ENCODE measurements around the gene SEMA3E. TPM values are rescaled to one million over a fixed set of nuclear protein-coding genes. Genes with fewer than 3 reads are reported as not detected.

SEMA3E gene
- total RNA-seq, 4 donors from 2014 or later, result 22.1 to 42.6 (median 25.0) TPM

DNA sequence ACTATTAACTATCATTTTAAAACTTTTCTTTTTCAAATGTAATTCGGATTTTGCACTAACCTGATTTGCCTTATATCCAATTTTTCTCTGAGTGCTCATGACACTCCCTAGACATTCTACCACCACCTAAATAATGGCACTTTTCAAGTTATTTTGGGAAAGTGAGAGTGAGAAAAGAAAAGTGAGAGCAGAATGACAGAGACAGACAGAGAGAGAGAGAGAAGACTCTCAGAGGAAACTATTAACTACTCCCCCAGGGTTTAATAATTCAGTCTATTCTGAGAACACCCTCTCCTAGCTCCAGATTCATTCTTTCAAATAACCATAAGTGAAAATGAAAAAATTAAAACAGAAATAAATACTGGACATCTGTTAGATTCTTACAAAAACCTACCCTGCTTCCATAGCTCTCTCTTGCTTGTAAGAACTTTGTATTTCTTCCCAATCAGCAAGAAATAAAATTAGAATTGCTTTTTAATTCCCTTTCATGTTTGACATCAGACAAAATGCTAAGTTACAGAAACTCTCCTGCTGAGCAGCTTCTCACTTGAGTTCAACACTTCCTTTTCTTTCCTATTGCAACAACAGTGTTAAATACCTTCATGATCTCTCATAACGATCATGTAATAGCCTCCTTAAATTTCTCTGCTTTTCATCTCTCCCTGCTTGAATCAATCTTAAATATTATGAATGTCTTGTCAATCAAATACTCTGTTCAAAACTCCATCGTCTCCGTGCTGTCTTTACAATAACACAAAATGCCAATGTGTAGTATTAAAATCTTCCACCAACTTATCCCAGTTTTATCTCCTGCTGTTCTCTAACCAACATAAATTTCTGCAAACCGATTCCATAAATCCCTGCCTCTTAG is 191.7 kb downstream of the SEMA3E start:
- TF ChIP-seq, protein P1, sequence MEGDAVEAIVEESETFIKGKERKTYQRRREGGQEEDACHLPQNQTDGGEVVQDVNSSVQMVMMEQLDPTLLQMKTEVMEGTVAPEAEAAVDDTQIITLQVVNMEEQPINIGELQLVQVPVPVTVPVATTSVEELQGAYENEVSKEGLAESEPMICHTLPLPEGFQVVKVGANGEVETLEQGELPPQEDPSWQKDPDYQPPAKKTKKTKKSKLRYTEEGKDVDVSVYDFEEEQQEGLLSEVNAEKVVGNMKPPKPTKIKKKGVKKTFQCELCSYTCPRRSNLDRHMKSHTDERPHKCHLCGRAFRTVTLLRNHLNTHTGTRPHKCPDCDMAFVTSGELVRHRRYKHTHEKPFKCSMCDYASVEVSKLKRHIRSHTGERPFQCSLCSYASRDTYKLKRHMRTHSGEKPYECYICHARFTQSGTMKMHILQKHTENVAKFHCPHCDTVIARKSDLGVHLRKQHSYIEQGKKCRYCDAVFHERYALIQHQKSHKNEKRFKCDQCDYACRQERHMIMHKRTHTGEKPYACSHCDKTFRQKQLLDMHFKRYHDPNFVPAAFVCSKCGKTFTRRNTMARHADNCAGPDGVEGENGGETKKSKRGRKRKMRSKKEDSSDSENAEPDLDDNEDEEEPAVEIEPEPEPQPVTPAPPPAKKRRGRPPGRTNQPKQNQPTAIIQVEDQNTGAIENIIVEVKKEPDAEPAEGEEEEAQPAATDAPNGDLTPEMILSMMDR (IDR thresholded peaks at IDR 0.05), result no peak
- TF ChIP-seq POLR2A (IDR thresholded peaks at IDR 0.05), result no peak
- TF ChIP-seq POLR2AphosphoS5 (IDR thresholded peaks at IDR 0.05), result no peak
- TF ChIP-seq EP300 (IDR thresholded peaks at IDR 0.05), result no peak
- H3K27ac ChIP-seq, result no peak overlapping the region
- WGBS, 2 donors (ENCODE audit: low coverage in 1 of 2), result 43 to 51% methylated on average over 5 of the region's 5 CpGs
- ATAC-seq, result no peak
- H3K27me3 ChIP-seq, result no peaks in the 10 kb centered on the region
- no peaks in the 10 kb centered on the region for H3K36me3 ChIP-seq
- H3K4me3 ChIP-seq, result no peak overlapping the region
- H3K9me3 ChIP-seq, result no peaks in the 10 kb centered on the region
- no peaks in the 10 kb centered on the region for H3K4me1 ChIP-seq

DNA sequence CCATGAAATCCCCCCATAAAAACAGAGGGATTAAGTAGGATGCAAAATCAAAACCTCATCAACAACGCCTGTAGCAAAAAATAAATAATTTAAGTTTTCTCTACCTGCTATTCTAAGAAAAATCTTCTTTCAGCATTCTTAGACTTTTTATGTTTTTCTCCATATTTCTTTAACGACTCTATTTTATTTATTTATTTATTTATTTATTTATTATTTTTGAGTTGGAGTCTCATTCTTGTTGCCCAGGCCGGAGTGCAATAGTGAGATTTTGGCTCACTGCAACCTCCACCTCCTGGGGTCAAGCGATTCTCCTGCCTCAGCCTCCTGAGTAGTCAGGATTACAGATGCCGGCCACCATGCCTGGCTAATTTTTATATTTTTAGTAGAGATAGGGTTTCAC is 192.5 kb downstream of the SEMA3E start:
- Histone ChIP-seq H3K4me1 (no peaks in the 10 kb centered on the region), H3K9me3 (no peaks in the 10 kb centered on the region), H3K4me3 (no peak overlapping the region), H3K36me3 (no peaks in the 10 kb centered on the region), H3K27me3 (no peaks in the 10 kb centered on the region), H3K27ac (no peak overlapping the region)
- 70 to 100% methylated on average over 4 to 5 of the region's 5 CpGs for WGBS, 2 donors (ENCODE audit: low coverage in 1 of 2)
- no peak for ATAC-seq
- TF ChIP-seq POLR2A (IDR thresholded peaks at IDR 0.05) (no peak), POLR2AphosphoS5 (IDR thresholded peaks at IDR 0.05) (no peak)
- TF ChIP-seq, protein P1 (IDR thresholded peaks at IDR 0.05), result no peak

DNA sequence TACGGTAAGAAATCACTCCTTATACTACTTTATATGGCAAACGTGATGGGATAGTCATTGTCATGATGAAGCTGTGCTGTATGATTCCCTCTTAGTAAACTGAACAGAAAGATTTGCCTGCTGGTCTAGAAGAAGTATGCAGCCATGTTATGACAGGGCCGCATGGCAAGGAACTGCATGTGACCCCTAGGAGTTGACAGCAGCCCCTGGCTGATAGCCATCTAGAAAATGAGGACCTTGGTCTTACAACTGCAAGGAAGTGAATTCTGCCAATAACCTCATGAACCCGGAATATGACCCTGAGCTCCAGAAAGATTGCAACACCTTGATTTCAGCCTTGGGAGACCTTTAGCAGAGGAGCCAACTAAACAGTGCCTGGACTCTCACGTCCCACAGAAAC is 193.3 kb downstream of the SEMA3E start:
- no peaks in the 10 kb centered on the region for H3K27me3 ChIP-seq
- no peak overlapping the region for H3K4me3 ChIP-seq
- TF ChIP-seq EP300 (IDR thresholded peaks at IDR 0.05), result no peak
- no peak for TF ChIP-seq POLR2AphosphoS5 (IDR thresholded peaks at IDR 0.05)
- TF ChIP-seq, protein P1 (IDR thresholded peaks at IDR 0.05), result no peak
- no peak for TF ChIP-seq POLR2A (IDR thresholded peaks at IDR 0.05)
- ATAC-seq, result no peak
- no peaks in the 10 kb centered on the region for H3K36me3 ChIP-seq
- no peak overlapping the region for H3K27ac ChIP-seq
- no peaks in the 10 kb centered on the region for H3K9me3 ChIP-seq
- 78 to 84% methylated on average over 5 of the region's 5 CpGs for WGBS, 2 donors (ENCODE audit: low coverage in 1 of 2)
- no peaks in the 10 kb centered on the region for H3K4me1 ChIP-seq

DNA sequence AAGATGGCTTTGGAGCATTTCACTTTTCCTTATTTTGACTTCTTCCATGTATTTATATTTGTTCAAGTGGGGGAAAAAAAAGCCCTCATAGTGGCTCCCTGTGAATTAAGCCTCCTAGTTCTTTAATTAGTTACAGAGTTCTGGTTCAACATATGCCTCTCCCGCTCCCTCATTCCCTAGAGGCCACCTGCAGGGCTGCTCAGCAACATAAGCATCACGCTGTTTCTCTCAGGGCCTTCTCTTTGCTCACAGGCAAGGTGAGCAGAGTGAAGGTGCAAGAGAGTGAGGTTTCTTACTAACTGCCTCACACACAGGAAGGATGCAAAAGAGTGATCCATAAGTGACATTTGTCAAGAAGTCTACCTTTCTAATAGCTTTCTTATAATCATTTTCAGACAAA is 196.7 kb downstream of the SEMA3E start:
- WGBS, 2 donors (ENCODE audit: low coverage in 1 of 2), result 80% methylated on average over 1 of the region's 2 CpGs; no CpG with 5 or more reads in 1 of the 2 donors
- no peak for ATAC-seq
- H3K36me3 ChIP-seq, result no peaks in the 10 kb centered on the region
- no peaks in the 10 kb centered on the region for H3K4me1 ChIP-seq
- no peak for TF ChIP-seq POLR2AphosphoS5 (IDR thresholded peaks at IDR 0.05)
- TF ChIP-seq EP300 (IDR thresholded peaks at IDR 0.05), result no peak
- no peak for TF ChIP-seq POLR2A (IDR thresholded peaks at IDR 0.05)
- TF ChIP-seq, protein P1 (IDR thresholded peaks at IDR 0.05), result no peak
- no peak overlapping the region for H3K27ac ChIP-seq
- no peaks in the 10 kb centered on the region for H3K9me3 ChIP-seq
- no peaks in the 10 kb centered on the region for H3K27me3 ChIP-seq
- no peak overlapping the region for H3K4me3 ChIP-seq

DNA sequence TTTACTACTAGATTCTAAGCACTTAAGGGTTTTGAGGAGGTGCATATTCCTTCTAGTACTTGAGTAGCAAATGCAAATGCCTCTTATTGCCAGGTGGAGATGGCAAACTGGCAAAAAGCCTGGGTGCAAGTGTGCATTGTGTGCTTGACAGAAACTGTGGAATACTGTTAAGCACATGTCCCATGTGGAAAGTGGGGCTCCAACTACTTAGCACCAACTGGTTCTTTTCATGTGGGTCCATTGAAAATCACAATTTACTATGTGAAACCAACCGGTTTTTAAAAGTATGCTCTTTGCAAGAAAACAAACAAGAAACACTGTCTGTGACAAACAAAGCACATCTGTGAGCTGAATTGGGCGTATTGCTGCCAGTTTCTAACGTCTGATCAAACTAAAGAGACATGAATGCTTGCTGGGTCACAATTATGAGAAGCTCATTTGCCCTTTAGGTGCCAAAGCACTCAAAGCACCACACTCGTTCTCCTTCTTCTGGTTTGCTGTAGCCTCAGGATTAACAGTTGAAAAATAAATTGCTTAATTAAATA is 197.4 kb downstream of the SEMA3E start:
- Histone ChIP-seq H3K9me3 (no peaks in the 10 kb centered on the region), H3K27ac (no peak overlapping the region), H3K4me3 (no peak overlapping the region), H3K4me1 (no peaks in the 10 kb centered on the region), H3K27me3 (no peaks in the 10 kb centered on the region), H3K36me3 (no peaks in the 10 kb centered on the region)
- no peak for TF ChIP-seq POLR2AphosphoS5 (IDR thresholded peaks at IDR 0.05)
- TF ChIP-seq, protein P1 (IDR thresholded peaks at IDR 0.05), result no peak
- no peak for TF ChIP-seq EP300 (IDR thresholded peaks at IDR 0.05)
- TF ChIP-seq POLR2A (IDR thresholded peaks at IDR 0.05), result no peak
- no peak for ATAC-seq
- WGBS, 2 donors (ENCODE audit: low coverage in 1 of 2), result 85 to 92% methylated on average over 4 of the region's 4 CpGs
